GM18867 (cell line): ENCODE results near the gene ADAM10.

Experiments used
- ATAC-seq: cut with Tn5 transposase; IDR thresholded peaks from one replicate; pipeline ENCODE4 v1.9.1; 2021; ENCODE audit warnings: mild to moderate bottlenecking, moderate library complexity; ENCODE audit not compliant: unreplicated experiment

ADAM10 gene

DNA sequence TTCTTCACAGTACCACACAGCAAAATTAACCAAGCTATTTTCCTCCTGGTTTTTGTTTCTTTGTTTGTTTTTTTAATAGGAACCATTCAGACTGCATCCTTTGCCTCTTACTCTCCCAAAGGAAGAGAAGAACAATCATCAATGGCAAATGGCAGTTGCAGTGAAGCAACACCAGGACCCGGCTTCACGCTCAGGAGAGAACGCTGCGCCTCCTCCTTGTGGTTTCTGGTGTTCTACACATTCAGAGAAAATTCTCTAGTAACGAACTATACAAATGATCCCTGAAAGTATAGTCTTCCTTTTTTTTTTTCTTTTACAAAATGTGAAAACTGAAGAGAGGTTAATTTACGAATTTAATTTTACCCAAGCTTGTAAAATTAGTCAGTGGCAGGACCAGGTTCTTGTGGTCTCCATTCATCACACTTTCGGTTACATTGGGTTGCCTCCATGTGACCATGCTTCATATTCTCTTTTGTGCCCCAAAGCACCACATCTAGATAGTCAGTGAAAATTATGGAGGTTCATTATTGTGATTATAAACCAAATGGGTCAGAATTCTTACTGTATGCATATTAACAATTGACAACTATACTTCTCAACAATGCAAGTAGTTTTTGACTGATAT, 11.0 kb upstream of the ADAM10 start:
- ATAC-seq = no peak

DNA sequence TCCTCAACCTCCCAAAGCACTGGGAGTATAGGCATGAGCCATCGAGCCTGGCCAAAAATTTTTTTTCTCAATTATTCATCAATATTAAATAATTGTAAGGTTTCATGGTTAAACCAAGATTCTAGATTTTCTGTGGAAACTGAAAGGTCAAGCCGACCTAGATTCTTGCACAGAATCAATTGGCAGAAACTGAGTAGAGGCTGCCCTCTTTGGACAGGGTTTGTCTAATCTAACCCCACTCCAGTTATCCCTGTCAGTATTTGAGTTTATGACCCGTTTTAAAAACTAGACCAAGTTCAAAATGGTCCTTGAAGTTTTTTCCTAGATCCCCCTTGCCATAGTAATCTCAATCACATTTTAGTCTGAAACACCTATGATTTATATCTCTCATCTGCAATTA, 8.6 kb upstream of the ADAM10 start:
- ATAC-seq = no peak

DNA sequence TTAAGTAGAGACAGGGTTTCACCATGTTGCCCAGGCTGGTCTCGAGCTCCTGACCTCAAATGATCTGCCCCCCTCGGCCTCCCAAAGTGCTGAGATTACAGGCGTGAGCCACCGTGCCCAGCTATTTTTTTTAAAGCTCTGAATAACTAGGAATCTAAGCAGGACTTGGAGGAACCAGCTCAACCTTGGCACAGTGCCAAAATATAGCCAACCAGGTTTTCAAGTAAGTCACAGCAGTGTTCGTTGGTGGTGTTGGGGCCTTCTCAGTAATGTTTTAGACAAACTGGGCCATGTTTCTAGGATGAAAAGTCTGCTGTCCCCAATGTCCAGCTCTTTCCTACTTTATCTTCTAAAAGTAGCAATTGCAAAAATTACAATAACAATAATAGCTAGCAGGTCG, 6.4 kb upstream of the ADAM10 start:
- no peak for ATAC-seq

- ATAC-seq = no peak
These were observed 5.8 kb upstream of the ADAM10 start for GRCh38 chr15:58755350-58755749.

- no peak for ATAC-seq
These were observed 3.2 kb upstream of the ADAM10 start for GRCh38 chr15:58752716-58753115.

DNA sequence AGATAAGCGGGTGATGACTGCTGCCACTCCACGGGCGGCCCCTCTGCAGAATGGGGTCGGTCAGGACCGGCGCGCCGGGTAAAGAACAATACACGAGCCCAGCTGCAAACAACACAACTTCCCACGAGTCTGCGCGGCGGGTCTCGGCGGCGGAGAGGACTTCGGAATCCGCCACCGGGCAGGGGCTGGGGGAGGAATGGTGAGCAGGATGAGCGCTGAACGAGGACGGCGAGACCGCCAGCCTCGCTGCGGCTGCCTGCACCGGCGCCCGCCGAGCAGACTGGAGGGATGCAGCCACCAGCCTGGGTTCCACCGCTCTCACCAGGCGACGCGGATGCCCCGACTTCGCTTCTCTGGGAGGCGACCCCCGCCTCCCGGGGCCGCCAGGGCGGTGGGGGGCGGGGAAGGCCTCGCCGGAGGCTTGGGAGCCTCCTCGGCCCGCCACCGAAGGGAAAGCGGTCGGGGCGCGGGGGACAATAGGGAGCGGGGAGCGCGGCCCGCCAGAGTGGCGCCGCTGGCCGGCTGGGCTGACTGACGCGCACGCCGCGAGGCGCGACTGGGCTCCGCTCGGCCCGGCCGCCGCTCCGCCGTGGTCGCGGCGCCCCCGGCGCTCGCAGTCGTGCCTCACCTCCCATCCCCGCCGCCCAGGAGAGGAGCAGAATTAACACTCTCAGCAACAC, 515 bp downstream of the ADAM10 start:
- ATAC-seq = peak; percentile 35

GRCh38 chr15:58748040-58748851, 1.3 kb downstream of the ADAM10 start:
- ATAC-seq = no peak

- ATAC-seq = no peak
These were observed 3.3 kb downstream of the ADAM10 start for GRCh38 chr15:58746174-58746573.

DNA sequence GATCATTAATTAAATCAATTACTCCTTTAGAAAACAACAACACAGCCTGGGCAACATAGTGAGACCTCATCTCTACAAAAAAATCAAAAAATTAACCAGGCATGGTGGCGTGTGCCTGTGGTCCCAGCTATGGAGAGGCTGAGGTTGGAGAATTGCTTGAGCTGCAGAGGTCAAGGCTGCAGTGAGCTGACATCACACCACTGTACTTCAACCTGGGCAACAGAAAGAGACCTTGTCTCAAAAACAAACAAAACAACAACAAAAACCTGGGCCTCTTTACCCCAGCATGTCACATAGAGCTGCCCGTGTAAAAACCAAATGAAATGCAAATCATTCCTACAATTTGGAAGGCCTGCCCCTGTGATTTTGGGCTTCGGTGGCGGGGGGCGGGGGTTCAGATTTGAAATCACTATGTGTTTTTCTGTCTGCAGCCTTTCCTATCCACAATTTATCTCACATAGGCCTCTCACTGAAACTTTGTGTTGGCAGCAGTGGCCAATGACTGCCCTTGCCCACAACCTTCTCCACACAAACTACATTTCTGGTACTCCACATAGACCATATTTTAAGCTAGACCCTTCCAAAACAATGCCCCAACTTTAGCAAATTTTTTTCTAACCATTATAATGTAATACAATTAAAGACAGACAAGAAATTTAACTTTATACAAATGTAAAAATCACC, 6.5 kb downstream of the ADAM10 start:
- ATAC-seq = no peak

GRCh38 chr15:58742022-58742813, 7.3 kb downstream of the ADAM10 start:
- no peak for ATAC-seq

- no peak for ATAC-seq
These were observed 8.5 kb downstream of the ADAM10 start for GRCh38 chr15:58741032-58741431.

DNA sequence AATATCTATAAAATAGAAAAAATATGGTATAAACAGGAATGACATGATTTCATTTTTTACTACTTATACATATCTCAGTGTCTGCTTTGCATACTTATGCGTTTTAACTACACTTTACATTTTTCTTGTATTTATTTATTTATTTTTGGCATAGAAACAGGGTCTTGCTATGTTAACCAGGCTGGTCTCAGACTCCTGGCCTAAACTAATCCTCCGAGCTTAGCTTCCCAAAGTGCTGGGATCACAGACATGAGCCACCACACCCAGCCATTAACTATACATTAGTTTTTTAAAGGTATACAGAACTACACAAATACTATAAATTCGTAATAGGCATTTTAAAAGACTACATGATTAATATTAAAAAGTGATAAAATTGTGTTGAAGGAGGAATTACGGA, 9.1 kb downstream of the ADAM10 start:
- no peak for ATAC-seq

GRCh38 chr15:58738046-58738707, 11.3 kb downstream of the ADAM10 start:
- no peak for ATAC-seq

GRCh38 chr15:58737298-58737697, 12.2 kb downstream of the ADAM10 start:
- ATAC-seq = no peak

- no peak for ATAC-seq
These were observed 13.4 kb downstream of the ADAM10 start for GRCh38 chr15:58736018-58736643.

DNA sequence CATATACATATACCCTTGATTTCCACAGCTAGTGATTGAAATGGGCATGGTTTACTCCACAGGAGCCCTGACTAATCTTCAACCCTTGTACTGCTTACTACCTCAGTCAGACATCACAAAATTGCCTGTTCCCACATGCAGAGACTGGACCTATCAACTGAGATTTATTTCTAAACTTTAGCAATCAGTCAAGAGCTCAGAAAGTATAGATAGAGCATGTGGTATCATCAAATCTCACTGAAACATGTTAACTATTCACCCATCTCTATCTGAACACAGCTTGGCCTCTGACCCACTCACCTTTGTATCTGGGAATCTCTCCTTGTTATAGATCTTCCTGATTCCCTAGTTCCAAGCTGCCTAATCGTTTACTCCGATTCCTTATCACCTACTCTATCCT, 14.6 kb downstream of the ADAM10 start:
- no peak for ATAC-seq

DNA sequence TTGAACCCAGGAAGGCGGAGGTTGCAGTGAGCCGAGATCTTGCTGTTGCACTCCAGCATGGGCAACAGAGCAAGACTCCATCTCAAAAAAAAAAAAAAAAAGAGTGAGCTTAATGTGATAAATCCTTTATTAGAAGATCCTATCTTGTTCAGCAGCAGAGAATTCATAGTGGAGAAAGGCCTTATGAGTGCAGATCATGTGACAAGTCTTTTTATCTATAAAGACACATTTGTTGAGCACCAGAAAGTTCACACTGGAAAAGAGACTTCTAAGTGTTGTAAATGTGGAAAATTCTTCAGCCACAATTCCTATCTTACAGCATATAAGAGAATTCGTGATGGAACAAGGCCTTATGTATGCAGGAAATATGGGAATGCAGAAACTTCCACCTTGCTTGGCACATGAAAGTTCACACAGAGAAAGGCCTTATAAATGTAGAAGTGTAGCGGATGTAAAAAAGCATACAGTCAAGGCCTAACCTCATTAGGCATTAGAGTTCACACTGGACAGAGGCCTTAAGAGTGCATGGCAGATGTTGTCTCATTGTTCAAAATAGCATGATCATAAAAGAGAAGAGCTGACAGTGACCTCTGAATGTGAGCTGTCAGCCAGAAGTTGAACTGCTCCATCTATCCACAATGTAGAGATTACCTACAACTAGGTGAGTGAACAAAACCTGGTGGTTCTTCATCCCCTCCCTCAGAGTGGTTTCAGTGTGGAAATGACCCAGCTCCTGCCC, 16.7 kb downstream of the ADAM10 start:
- no peak for ATAC-seq

DNA sequence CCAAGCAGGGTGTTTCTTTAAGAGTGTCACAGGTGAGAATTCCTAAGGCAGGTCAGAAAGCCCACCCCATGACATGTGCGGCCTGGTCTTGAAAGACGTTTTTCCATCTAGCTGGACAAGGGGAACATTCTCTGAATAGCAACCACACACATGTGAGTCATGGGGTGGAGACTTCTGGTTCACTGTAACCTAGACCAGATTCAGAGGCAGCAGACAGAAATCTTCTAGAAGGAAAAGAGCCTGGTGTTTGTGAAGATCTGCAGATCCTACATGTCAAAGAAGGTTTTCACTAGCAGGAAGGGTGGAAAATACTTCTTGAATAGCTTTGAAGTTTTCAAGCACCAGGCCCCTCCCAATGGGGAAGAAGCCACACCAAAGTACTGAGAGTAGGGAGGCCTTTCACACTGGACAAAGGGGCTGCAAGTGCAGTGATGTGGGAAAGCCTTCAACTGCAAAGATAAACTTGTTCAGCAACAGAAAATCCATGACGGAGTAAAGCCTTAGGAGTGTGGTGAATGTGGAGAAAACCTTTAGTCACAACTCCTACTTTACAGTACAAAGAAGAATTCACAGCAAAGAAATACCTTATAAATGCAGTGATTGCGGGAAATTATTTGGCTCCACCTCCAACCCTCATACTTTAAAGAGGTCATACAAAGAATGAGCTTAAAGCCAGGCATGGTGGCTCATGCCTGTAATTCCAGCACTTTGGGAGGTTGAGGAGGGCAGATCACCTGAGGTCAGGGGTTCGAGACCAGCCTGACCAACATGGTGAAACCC, 17.6 kb downstream of the ADAM10 start:
- ATAC-seq = no peak
